HG03575 (cell line): Measurements from ENCODE around the gene HEATR5B.

Experiments used
- ATAC-seq: cut with Tn5 transposase; IDR thresholded peaks from one replicate; pipeline ENCODE4 v1.9.1; 2021; ENCODE audit not compliant: unreplicated experiment, insufficient number of reproducible peaks, low FRiP score; ENCODE audit errors: extremely low read depth

The HEATR5B gene

DNA sequence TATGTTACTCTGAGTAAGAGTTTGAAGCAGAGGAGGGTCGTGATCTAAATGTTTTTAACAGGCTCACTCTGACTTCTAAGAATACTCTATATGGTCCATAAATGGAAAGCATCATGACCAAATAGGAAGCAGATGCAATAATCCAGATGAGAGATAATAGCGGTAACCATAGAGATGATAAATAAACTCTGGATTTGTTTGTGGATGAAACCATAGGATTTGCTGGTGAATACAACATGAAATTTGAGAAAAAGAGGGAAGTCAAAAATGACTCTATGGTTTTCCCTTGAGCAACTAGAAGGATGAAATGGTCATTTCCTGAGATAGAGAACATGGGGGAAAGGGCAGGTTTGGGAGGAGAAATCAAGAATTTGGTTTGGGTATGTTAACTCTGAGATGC is 3.9 kb downstream of the HEATR5B start:
- ATAC-seq = no peak

DNA sequence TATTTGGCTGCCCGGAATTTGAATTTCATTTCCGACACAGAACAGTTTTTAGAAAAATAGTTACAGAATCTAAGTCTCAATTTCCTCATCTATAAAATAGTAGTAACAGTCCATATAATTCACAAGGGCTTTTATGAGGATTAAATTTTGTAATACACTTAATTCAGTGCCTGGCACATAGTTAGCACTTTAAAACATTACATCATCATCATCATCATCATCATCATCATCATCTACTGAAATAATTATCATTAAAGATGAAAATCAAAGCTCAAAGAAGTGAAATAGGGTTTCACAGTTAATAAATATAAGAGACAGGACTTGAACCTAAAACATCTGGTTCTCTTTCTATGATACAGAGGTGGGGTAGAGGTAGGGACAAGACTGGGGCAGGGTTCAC is 13.2 kb downstream of the HEATR5B start:
- ATAC-seq = no peak

DNA sequence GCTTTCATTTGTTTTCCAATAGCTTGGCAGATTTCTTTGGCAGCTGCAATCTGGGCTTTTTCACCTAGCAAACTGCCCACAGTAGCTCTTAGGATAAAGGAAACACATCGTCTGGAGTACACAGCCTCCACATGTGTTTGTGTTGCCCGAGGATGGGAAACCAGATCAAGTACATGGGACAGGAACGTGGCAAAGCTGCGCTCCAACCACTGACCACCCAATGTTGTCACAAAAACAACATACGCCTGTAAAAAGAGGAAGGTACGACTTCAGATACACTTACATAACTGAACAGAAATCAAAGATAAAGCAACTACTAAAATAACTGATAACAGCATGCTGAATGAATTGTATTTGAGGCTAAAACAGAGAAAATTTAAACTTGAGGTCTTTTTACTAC is 15.5 kb downstream of the HEATR5B start:
- ATAC-seq = no peak

DNA sequence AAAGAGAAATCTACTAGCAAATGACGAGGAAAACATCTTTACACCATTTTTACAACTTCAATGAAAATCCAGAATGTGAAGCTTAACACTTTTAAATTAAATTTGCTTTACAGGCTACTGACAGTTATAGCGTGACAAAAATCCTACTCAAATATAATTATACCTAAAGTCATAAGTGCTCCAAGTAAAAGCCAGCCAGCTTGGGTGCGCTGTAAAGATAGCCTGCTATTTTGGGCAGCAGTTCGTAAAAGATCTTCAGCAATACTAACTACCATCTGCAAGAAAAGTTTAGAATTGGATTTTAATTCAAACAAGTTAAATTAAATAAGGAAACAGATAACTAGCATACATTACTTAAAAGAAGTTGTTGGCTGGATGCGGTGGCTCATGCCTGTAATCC is 22.4 kb downstream of the HEATR5B start:
- ATAC-seq = no peak

DNA sequence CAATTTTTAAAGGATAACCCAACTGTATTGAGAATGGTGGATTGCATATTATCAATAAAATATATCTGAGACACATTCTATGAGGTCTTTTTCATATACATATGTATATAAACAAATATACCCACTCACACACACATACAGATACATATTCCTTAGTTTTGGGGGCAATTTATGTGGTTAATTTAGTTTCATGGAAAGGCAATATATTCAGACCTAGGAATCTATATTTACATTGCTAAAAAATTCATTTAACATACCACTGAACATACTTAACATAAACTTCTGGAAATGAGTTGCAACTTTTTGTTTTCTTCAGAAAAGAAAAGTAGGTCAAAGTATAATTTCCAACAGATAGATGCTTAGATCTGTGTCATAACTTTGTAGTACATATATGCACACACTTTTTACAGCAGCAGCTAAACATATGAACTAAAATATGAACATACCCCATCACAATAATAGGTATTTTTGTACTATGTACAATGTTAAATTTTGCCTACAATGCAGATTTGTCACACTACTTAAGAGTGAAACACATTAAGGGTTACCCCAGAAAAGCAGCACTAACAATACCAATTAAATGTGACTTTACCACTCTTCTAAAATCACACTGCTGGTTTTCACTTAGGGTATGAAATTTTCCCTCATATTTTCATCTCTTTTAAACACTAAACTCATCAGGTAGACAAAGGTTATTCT is 23.0 kb downstream of the HEATR5B start:
- no peak for ATAC-seq

DNA sequence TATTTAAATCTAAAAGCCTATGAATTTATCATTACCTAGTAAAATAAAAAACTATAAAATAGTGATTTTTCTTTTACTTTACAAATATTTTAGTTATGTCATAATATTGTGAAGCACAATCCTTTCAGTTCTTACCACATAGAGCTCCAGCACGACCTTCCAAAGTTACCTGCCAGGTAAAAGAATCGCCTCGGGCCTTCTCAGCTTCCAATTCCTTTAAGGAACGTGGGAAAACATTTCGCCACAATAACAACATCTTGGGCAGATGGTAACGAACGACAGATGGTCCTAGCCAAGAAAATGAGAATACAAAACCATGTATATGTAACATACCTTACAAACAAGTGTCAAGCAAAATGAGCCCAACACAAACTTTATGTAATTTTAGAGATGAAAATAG is 23.7 kb downstream of the HEATR5B start:
- ATAC-seq = no peak

DNA sequence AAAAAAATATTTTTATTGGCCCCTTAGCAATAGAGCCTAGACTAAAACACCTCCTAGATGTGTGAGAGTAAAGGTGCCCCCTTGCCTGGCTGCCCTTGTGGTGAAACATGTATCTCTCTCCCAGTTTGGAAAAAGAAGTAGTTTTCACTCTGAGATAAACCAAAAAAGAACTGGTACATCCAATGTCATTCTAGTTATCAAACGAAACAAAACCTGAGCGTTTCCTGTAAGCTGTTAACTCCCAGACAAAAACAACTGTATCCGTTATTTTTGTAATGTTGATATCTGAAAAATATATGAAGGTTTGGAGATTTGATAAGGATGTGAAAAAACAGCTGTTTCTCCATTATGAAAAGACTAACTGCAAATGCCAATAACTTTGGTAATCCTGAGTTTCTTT is 24.3 kb downstream of the HEATR5B start:
- no peak for ATAC-seq

DNA sequence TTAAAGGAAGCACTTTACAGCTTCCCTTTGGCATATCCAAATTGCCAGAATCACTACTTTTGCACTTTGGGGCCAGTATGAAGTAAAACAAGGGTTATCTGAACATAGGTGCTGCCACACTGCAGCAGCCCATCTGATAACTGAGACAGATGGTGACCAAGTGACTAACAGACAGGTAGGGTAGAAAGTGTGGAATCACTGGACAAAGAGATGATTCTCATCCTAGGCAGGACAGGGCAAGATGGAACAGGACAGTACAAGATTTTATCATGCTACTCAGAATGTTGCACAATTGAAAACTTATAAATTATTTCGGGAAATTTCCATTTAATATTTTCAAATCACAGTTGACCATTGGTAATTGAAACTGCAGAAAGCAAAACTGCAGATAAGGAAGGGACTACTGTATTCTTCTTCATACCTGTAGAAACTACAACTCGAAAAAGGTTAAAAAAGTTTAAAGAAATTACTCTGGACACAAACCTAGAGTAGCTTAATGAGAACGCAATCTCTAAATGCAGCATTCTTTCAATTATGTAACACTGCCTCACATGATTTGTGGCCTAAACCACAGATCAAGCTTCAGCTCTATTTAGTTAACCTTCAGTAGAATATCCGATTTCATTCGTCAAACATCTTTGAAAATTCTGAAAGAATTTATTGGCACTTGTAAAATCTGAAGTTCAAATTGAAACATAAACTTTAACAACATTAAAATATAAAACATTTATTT is 31.4 kb downstream of the HEATR5B start:
- ATAC-seq = no peak

DNA sequence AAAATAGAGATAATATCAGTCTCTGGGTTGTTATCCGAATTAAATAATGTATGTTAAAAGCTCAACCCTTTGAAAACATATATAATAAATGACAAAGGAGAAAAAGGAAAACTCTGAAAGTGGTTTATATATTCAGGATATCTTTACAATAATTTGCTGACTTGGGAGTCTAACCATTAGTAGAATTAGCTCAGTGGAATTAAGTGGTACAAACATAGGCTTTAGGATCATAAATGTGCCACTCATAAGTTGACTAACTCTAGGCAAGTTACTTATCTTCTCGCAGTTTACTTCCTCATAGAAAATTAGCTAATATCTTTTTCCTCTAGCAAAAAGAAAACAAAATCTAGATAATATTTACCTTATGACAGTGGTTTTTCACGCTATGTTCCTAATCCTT is 44.6 kb downstream of the HEATR5B start:
- ATAC-seq = no peak

DNA sequence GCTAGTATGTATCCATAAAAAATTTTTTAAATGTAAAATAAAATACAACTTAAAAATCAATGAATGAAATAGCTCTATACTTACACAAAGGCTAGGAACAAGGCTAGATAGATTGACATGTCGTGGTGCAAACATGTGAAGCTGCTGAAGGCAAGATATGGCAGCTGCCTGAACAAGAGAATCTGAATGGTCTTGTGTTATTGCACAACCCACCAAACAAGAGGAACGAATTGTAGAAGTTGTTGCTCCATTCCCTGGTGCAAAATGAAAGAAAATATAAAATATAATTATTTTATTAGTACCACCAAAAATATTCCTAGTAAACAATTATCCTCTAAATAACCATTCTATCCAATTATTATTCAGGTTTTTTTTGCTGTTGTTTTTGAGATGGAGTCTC is 46.4 kb downstream of the HEATR5B start:
- no peak for ATAC-seq

DNA sequence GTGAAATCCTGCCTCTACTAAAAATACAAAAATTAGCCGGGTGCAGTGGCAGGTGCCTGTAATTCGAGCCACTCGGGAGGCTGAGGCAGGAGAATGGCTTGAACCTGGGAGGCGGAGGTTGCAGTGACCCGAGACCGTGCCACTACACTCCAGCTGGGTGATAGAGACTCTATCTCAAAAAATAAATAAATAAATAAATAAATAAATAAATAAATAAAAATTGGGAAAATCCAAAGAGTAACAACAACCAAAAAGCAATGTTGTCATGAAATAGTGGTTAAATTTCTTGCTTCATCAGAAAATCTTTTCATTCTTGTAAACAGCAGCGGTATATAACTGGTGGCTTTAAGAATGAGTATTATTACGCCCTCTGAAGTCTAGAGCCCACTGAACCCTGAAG is 54.4 kb downstream of the HEATR5B start:
- ATAC-seq = no peak

DNA sequence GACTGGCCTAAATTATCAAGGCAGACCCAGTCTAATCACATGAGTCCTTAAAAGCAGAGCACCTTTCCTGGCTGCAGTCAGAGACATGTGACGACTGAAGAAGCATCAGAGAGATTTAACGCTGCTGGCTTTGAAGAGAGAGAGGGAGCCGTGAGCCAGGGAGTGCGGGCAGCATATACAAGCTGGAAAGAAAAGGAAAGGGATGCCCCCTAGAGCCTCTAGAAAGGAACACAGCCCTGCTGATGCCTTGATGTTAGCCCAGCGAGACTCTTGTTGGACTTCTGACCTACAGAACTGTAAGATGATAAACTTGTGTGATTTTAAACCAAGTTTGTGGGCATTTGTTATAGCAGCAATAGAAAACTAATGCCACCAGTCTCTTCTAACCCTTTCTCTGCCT is 58.1 kb downstream of the HEATR5B start:
- ATAC-seq = no peak

DNA sequence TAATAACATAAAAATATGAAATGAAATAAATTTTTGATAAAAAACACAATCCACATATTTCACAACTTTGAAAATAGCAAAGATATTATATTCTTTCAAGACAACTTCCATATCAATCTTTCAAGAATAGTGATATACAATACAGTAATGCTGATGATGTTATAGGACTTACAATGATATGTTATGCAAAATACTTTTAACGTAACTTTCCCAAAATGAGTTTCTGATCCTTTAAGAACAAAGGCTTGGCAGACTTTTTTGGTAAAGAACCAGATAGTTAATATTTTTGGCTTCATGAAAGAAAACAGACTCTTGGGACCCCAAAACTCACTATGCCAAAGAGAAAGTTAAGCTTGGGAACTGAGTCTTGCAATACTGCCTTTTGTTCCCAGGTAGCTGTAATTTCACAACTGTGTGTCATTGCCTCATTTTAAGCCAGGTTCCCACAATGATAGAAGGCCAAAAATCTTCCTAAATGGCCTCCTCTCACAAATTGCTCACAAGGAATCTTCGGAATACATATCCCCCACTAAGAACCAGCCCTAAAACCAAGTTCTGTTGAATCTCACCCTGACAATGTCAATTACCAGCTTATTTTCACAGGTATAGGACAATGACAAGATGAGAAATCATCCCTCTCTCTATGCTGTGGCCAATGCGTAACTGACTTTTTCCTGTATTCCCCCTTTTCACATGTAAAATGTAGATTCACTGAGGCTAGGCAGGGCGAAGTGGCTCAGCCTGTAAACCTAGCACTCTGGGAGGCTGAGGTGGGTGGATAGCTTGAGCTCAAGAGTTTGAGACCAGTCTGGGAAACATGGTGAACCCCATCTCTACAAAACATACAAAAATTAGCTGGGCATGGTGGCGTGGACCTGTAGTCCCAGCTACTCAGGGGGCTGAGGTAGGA is 63.0 kb downstream of the HEATR5B start:
- no peak for ATAC-seq

DNA sequence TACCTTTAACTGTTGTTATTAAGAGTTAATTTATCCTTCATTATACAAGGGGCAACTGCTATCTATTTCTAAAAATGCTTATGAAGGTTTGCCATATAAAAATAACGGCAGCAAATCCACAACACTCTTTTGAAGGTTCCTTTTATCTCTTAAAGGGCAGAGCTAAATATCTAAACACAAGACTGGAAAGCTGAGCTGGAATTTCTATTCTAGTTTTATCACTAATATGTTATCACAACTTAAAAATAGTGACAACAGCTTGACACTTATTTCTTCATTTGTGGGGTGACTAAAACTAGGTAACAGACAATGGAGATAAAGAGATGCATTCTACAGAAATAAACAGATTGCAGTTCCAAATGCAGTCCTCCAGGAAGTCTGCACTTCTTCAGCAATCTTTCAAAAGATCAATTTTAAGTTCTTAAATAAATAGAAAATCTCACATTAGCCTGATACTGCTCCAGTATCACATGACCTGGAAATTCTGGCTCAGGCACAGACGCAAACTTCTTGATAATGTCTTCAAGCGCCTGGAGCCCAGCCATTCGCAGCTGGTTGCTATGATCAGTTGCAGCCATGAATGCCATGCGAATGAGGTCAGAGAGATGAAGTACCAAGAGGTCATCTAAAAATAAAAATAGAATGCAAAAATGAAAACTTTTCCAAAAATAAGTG is 63.8 kb downstream of the HEATR5B start:
- ATAC-seq = no peak

DNA sequence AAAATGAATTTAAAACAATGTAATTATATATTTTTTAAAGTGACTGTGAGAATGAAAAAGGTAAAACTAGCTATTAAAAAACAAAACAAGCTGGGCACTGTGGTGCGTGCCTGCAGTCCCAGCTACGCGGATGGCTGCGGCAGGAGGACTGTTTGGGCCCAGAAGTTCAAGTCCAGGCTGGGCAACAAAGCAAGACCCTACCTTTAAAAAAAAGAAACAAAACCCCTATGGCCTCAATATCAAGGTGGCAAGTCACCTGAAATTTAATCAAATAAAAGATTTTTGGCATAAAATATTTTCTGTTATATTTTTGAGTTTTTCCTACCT is 70.9 kb downstream of the HEATR5B start:
- no peak for ATAC-seq

DNA sequence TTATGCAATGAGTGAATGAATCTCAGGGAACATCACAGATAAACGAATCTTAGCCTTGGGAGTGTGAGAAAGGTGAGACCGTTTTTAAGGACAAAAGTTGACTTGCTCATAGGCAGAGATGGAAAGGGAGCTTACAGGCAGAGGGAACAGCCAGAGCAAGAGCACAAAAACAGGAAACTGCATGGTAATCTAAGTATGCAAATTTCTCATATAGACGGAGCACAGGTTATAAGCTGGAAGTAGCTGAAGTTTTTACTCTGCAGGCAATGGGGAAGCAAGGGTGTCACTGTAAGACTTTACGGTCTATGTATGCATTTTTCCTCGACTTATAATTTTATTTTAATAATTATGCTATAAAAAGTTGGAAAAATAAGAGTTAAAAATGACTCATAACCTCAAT is 73.0 kb downstream of the HEATR5B start:
- ATAC-seq = no peak

DNA sequence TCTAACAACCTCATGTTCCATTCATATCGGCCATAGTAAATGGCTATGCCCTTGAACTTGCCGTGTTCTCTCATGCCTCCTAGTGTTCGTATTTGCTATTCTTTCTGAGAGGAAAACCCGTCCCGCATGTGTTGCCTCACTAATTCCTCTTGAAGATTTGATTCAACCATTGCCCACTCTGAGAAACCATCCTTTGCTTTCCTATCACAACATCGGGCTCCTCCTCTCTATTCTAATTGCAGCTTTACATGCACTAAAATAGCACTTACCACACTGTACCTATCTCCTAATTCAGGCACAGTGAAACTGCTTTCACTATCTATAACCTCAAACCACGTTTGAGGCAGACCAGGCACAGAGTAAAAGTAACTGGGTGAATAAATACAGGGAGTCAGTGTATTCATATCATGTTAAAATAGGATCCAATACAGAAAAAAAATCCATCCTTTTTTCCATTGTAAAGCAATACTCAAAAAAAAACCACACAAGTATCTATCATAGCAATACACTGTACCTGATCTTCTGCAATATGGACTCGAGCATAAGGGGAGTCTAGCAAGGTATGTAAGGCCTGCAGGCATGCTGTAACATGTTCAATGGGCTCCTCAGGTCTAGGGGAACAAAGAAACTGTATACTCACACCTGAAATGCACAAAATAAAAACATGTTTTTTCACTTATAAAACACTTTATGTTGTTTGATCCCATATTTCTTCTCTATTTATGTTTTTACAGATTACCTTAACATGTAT is 78.9 kb downstream of the HEATR5B start:
- ATAC-seq = peak; percentile 98

DNA sequence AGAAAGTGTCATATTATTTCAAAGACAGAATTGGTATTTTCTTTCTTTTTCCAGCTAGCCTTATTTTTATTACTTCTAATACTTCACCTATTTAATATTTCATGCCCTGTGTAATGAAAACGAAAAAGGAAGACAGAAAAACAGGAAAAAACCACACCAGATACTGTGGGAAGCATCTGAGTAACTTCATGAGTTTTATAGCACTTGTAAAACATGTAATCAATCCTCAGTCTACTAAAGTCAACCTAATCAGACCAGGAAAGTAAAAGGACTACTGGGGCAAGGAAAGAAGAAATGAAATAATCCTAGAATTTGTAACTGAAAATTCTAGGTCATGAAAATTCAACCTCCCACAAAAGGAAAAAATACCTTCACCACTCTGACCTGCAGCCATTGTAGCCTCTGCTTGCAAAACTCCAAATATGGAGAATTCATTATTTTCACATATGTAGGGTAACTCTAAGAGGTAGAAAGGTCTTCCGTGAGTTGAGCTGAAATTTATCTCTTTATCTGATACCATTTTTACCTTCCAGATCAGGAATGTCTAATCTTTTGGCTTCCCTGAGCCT is 83.1 kb downstream of the HEATR5B start:
- no peak for ATAC-seq

DNA sequence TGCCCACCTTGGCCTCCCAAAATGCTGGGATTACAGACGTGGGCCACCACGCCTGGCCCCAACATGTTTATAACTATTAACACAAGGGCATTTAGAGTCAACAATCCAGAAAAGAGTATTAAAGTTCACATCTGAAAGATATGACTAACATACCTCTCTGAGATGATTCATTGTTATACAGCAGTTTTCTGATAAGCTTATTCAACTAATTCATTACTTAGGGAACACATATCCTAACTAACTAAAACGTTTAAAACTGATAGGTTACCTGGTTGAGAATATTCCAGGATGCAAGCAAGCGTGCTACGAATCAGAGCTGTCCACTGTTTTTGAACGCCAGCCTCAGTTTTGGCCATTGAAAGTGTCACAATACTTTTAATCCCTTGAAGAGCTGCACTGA is 83.9 kb downstream of the HEATR5B start:
- no peak for ATAC-seq
